ENCODE data around the gene DEFB127. TPM values are rescaled to one million over a fixed set of nuclear protein-coding genes. Genes with fewer than 3 reads are reported as not detected.
"Not testable (repeated sequence)": the region's sequence is repeated elsewhere in the genome, so short reads cannot be mapped to it uniquely, and the experiment has no call there.

Gene DEFB127, protein sequence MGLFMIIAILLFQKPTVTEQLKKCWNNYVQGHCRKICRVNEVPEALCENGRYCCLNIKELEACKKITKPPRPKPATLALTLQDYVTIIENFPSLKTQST
- total RNA-seq: not detected
- long read RNA-seq, donor 1: 0 reads
- long read RNA-seq, donor 2: 0 reads

DNA sequence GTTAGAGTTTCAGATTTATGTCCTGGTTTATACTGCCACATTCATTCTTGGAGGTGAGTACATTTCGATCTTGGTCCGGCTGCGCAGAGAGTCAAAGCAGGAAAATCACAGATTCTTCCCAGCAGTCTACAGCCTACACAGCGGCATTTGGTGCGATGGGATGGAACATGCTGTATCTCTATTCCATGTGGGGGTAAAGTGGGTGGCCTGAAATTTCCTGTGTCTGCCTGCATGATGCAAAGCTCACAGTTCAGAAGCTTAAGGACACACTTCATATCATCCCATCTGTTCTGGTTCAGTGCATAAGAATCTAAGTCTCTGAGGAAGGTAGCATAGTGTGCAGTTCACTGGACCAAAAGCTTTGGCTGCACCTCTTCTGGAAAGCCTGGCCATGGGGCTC is at the start of gene DEFB127:
TSS of gene DEFB127 (plus strand) at position 301 of the 400 bp plus-strand sequence. CDS start at position 392, 91 bp downstream.
- no peak for DNase-seq
- TF ChIP-seq CTCF (IDR thresholded peaks at IDR 0.05): no peak
- no peaks in the 10 kb centered on the region for H3K9me3 ChIP-seq
- ATAC-seq: no peak
- intact Hi-C loops (cut with DNase I, micrococcal nuclease): no loop called here
- no peaks in the 10 kb centered on the region for H3K4me1 ChIP-seq (ENCODE audit: low read depth)
- H3K36me3 ChIP-seq (ENCODE audit: low read depth): no peaks in the 10 kb centered on the region
- H3K4me3 ChIP-seq: no peak within 1 kb of the TSS

GRCh38 chr20:112396-112795 is 44.9 kb upstream of the DEFB127 start:
- Histone ChIP-seq H3K4me3 (no peak overlapping the region), H3K36me3 (ENCODE audit: low read depth) (no peaks in the 10 kb centered on the region), H3K4me1 (ENCODE audit: low read depth) (no peaks in the 10 kb centered on the region), H3K9me3 (no peaks in the 10 kb centered on the region)
- TF ChIP-seq CTCF (IDR thresholded peaks at IDR 0.05): no peak
- intact Hi-C loops (cut with DNase I, micrococcal nuclease): no loop called here
- no peak for DNase-seq
- ATAC-seq: no peak

- H3K4me3 ChIP-seq: no peak overlapping the region
- no peaks in the 10 kb centered on the region for H3K36me3 ChIP-seq (ENCODE audit: low read depth)
- no peaks in the 10 kb centered on the region for H3K4me1 ChIP-seq (ENCODE audit: low read depth)
- intact Hi-C loops (cut with DNase I, micrococcal nuclease): no loop called here
- no peaks in the 10 kb centered on the region for H3K9me3 ChIP-seq
- ATAC-seq (no peak), DNase-seq (no peak)
- no peak for TF ChIP-seq CTCF (IDR thresholded peaks at IDR 0.05)
Measured at GRCh38 chr20:117518-117917, 39.7 kb upstream of the DEFB127 start.

- H3K4me3 ChIP-seq; H3K4me1 ChIP-seq (ENCODE audit: low read depth); DNase-seq; ATAC-seq; intact Hi-C loops (cut with DNase I, micrococcal nuclease); H3K9me3 ChIP-seq; H3K36me3 ChIP-seq (ENCODE audit: low read depth): not testable (repeated sequence)
Measured at GRCh38 chr20:129786-130323, 27.4 kb upstream of the DEFB127 start.

- DNase-seq (no peak), ATAC-seq (no peak)
- TF ChIP-seq CTCF (IDR thresholded peaks at IDR 0.05): no peak
- no peak overlapping the region for H3K4me3 ChIP-seq
- H3K4me1 ChIP-seq (ENCODE audit: low read depth): no peaks in the 10 kb centered on the region
- H3K36me3 ChIP-seq (ENCODE audit: low read depth): no peaks in the 10 kb centered on the region
- no peaks in the 10 kb centered on the region for H3K9me3 ChIP-seq
- intact Hi-C loops (cut with DNase I, micrococcal nuclease): no loop called here
Measured at GRCh38 chr20:137668-138490, 19.4 kb upstream of the DEFB127 start.

DNA sequence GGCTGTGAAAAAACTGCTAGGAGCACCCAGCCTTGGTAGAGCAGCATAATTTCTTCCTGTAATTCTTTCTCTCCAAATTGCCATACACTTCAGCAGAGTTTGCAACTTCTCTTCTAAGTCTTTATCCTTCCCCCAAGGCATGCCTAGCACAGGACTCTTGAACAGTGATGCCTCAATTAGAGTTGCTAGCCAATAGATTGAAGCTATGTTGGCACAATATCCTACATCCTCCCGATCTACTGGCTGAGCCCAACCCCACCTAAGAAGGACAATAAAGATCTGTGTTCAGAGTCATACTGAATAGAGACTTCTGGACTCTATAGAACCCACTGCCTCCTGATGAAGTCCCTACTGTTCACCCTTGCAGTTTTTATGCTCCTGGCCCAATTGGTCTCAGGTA is 15.0 kb upstream of the DEFB127 start, which contains the start of gene DEFB126:
TSS of gene DEFB126 (plus strand) at position 301 of the 400 bp plus-strand sequence. CDS start at position 340, 39 bp downstream.
- Histone ChIP-seq H3K36me3 (ENCODE audit: low read depth) (no peaks in the 10 kb centered on the region), H3K4me1 (ENCODE audit: low read depth) (no peaks in the 10 kb centered on the region), H3K4me3 (no peak within 1 kb of the TSS), H3K9me3 (no peaks in the 10 kb centered on the region)
- no peak for DNase-seq
- ATAC-seq: no peak
- no peak for TF ChIP-seq CTCF (IDR thresholded peaks at IDR 0.05)
- intact Hi-C loops (cut with DNase I, micrococcal nuclease): no loop called here
